HEK293T (cell line): ENCODE measurements around the gene MAPT.

Experiments
- CTCF ChIA-PET: fragments of 350-600 bp; formaldehyde crosslinking; extraction: SDS; loops from one replicate; lab custom pipeline; 2021; ENCODE audit warnings: antibody characterized with exemption, inconsistent platforms; lab: Yijun Ruan, JAX
- POLR2A ChIA-PET: fragments of 350-600 bp; formaldehyde crosslinking; extraction: SDS; loops from one replicate; lab custom pipeline; 2020; ENCODE audit warnings: antibody characterized with exemption, inconsistent platforms; lab: Yijun Ruan, JAX
- DNase-seq: peaks from one replicate; pipeline ENCODE4 v3.0.0; 2012; ENCODE audit warnings: mixed read lengths; ENCODE audit errors: extremely low spot score
- ARNT ChIP-seq: fragments of 450-650 bp; IDR thresholded peaks from 2 replicates; pipeline ENCODE4 v1.6.1; 2017; ENCODE audit warnings: mild to moderate bottlenecking
- BHLHE40 ChIP-seq: fragments of 450-650 bp; IDR thresholded peaks from 2 replicates; pipeline ENCODE4 v1.6.1; 2016; ENCODE audit warnings: mild to moderate bottlenecking, moderate library complexity, borderline replicate concordance
- CTBP1 ChIP-seq: fragments of 450-650 bp; IDR thresholded peaks from 2 replicates; pipeline ENCODE4 v1.6.1; 2016; ENCODE audit warnings: borderline replicate concordance
- ELF4 ChIP-seq: fragments of 450-650 bp; IDR thresholded peaks from 2 replicates; pipeline ENCODE4 v1.6.1; 2017; ENCODE audit warnings: antibody characterized with exemption
- FOXA1 ChIP-seq: fragments of 450-650 bp; IDR thresholded peaks from 2 replicates; pipeline ENCODE4 v1.6.1; 2016; ENCODE audit warnings: mild to moderate bottlenecking
- FOXK2 ChIP-seq: fragments of 450-650 bp; IDR thresholded peaks from 2 replicates; pipeline ENCODE4 v1.6.1; 2016; ENCODE audit warnings: mild to moderate bottlenecking
- FOXM1 ChIP-seq: fragments of 450-650 bp; IDR thresholded peaks from 2 replicates; pipeline ENCODE4 v1.6.1; 2017; ENCODE audit warnings: mild to moderate bottlenecking, borderline replicate concordance
- HDGF ChIP-seq: fragments of 450-650 bp; IDR thresholded peaks from 2 replicates; pipeline ENCODE4 v1.6.1; 2017; ENCODE audit warnings: antibody characterized with exemption, borderline replicate concordance
- L3MBTL2 ChIP-seq: fragments of 450-650 bp; conservative IDR thresholded peaks from 2 replicates; pipeline ENCODE4 v1.6.1; 2016; ENCODE audit warnings: mild to moderate bottlenecking
- LEF1 ChIP-seq: fragments of 450-650 bp; IDR thresholded peaks from 2 replicates; pipeline ENCODE4 v1.6.1; 2017; ENCODE audit warnings: mild to moderate bottlenecking, borderline replicate concordance
- NFRKB ChIP-seq: fragments of 450-650 bp; IDR thresholded peaks from 2 replicates; pipeline ENCODE4 v1.6.1; 2016; ENCODE audit warnings: mild to moderate bottlenecking, moderate library complexity
- PKNOX1 ChIP-seq: fragments of 450-650 bp; IDR thresholded peaks from 2 replicates; pipeline ENCODE4 v1.6.1; 2016
- SP1 ChIP-seq: fragments of 450-650 bp; IDR thresholded peaks from 2 replicates; pipeline ENCODE4 v1.6.1; 2017
- SUZ12 ChIP-seq: fragments of 450-650 bp; IDR thresholded peaks from 2 replicates; pipeline ENCODE4 v1.6.1; 2016; ENCODE audit warnings: mild to moderate bottlenecking
- TARDBP ChIP-seq: fragments of 450-650 bp; IDR thresholded peaks from 2 replicates; pipeline ENCODE4 v1.6.1; 2016
- ZNF384 ChIP-seq: fragments of 450-650 bp; IDR thresholded peaks from 2 replicates; pipeline ENCODE4 v1.6.1; 2016

MAPT gene

DNA sequence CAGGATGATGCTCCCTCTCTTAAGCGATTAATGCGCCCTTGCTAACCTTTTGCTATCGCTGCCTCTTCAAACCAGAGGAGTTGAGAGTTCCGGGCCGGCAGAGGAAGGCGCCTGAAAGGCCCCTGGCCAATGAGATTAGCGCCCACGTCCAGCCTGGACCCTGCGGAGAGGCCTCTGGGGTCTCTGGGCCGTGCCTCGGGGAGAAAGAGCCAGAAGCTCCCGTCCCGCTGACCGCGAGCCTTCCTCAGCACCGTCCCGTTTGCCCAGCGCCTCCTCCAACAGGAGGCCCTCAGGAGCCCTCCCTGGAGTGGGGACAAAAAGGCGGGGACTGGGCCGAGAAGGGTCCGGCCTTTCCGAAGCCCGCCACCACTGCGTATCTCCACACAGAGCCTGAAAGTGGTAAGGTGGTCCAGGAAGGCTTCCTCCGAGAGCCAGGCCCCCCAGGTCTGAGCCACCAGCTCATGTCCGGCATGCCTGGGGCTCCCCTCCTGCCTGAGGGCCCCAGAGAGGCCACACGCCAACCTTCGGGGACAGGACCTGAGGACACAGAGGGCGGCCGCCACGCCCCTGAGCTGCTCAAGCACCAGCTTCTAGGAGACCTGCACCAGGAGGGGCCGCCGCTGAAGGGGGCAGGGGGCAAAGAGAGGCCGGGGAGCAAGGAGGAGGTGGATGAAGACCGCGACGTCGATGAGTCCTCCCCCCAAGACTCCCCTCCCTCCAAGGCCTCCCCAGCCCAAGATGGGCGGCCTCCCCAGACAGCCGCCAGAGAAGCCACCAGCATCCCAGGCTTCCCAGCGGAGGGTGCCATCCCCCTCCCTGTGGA, 88.6 kb downstream of the MAPT start:
- ChIA-PET POLR2A (no interaction called here), CTCF (interaction anchor here (0.6 kb wide), 1 partner anchor 72 kb away, joined by 4 read pairs; no protein-coding TSS in a partner anchor)
- DNase-seq = no peak
- no peak for TF ChIP-seq NFRKB
- no peak for TF ChIP-seq FOXA1
- no peak for TF ChIP-seq BHLHE40
- no peak for TF ChIP-seq L3MBTL2
- no peak for TF ChIP-seq SUZ12
- TF ChIP-seq FOXM1 = no peak
- no peak for TF ChIP-seq SP1
- TF ChIP-seq HDGF = no peak
- TF ChIP-seq LEF1 = no peak
- no peak for TF ChIP-seq ARNT
- no peak for TF ChIP-seq PKNOX1
- no peak for TF ChIP-seq TARDBP
- no peak for TF ChIP-seq FOXK2
- TF ChIP-seq CTBP1 = no peak
- no peak for TF ChIP-seq ZNF384
- TF ChIP-seq ELF4 = no peak

DNA sequence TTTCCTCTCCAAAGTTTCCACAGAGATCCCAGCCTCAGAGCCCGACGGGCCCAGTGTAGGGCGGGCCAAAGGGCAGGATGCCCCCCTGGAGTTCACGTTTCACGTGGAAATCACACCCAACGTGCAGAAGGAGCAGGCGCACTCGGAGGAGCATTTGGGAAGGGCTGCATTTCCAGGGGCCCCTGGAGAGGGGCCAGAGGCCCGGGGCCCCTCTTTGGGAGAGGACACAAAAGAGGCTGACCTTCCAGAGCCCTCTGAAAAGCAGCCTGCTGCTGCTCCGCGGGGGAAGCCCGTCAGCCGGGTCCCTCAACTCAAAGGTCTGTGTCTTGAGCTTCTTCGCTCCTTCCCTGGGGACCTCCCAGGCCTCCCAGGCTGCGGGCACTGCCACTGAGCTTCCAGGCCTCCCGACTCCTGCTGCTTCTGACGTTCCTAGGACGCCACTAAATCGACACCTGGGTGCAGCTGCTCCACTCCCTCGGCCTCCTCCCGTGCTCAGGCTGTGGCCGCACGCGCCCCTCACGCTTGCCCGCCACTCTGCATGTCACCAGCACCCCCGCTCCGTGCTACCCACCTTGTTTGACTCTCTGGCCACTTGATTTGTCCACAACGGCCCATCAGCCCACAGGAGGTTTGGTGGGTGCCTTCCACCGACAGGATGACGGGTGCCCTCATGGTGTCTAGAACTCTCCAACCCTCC, 89.4 kb downstream of the MAPT start:
- ChIA-PET POLR2A (no interaction called here), CTCF (interaction anchor here (0.6 kb wide), 1 partner anchor 73 kb away, joined by 4 read pairs; no protein-coding TSS in a partner anchor)
- DNase-seq = no peak
- TF ChIP-seq FOXK2 = no peak
- TF ChIP-seq FOXM1 = no peak
- TF ChIP-seq FOXA1 = no peak
- TF ChIP-seq BHLHE40 = no peak
- TF ChIP-seq CTBP1 = no peak
- no peak for TF ChIP-seq SP1
- no peak for TF ChIP-seq ELF4
- no peak for TF ChIP-seq HDGF
- no peak for TF ChIP-seq SUZ12
- TF ChIP-seq PKNOX1 = no peak
- TF ChIP-seq L3MBTL2 = no peak
- TF ChIP-seq TARDBP = no peak
- no peak for TF ChIP-seq NFRKB
- TF ChIP-seq ZNF384 = no peak
- no peak for TF ChIP-seq ARNT
- no peak for TF ChIP-seq LEF1

- POLR2A ChIA-PET = no interaction called here
- no peak for TF ChIP-seq TARDBP
- no peak for TF ChIP-seq ARNT
- TF ChIP-seq L3MBTL2 = no peak
- TF ChIP-seq LEF1 = no peak
- TF ChIP-seq NFRKB = no peak
- no peak for TF ChIP-seq SP1
- no peak for TF ChIP-seq BHLHE40
- no peak for TF ChIP-seq HDGF
- no peak for TF ChIP-seq FOXA1
- TF ChIP-seq ELF4 = no peak
- no peak for TF ChIP-seq CTBP1
- CTCF ChIA-PET = no interaction called here
- DNase-seq = no peak
These were observed 90.0 kb downstream of the MAPT start for GRCh38 chr17:45984368-45984767.

- TF ChIP-seq ARNT (no peak), SUZ12 (no peak), ELF4 (no peak), PKNOX1 (no peak), FOXK2 (no peak), NFRKB (no peak)
- no peak for DNase-seq
- ChIA-PET CTCF (no interaction called here), POLR2A (interaction anchor here (0.5 kb wide), 1 partner anchor 95 kb away, joined by 3 read pairs; no protein-coding TSS in a partner anchor)
These were observed 91.1 kb downstream of the MAPT start for GRCh38 chr17:45985447-45985846.

- TF ChIP-seq NFRKB (no peak), LEF1 (no peak), FOXM1 (no peak), TARDBP (no peak), FOXA1 (no peak), ARNT (no peak), L3MBTL2 (no peak), SUZ12 (no peak), PKNOX1 (no peak), ELF4 (no peak)
- ChIA-PET POLR2A (no interaction called here), CTCF (no interaction called here)
These were observed 91.7 kb downstream of the MAPT start for GRCh38 chr17:45986056-45986455.

More at GRCh38 chr17:45986056-45986455, 91.7 kb downstream of the MAPT start:
- no peak for DNase-seq
